Ascending aorta (tissue), 2 donors: ENCODE data around the gene NID2. TPM values are rescaled to one million over a fixed set of nuclear protein-coding genes. Genes with fewer than 3 reads are reported as not detected.
A peak's percentile ranks its signal among the peaks of the same experiment; 100 is the strongest.

ENCODE experiments used
- DNase-seq, 2 donors: peaks; one replicate each; pipeline ENCODE4 v3.0.0-alpha.2; 2019; ENCODE audit warnings: low spot score in 2 of 2
- H3K27ac ChIP-seq, 2 donors: fragments of 200-600 bp; sonication (generic); one replicate each; pipeline ENCODE4 v1.5.1; 2016 to 2017; ENCODE audit warnings: mild to moderate bottlenecking in 1 of 2
- H3K27me3 ChIP-seq: fragments of 200-600 bp; sonication (generic); one replicate; pipeline ENCODE4 v1.5.1; 2017
- H3K36me3 ChIP-seq, 2 donors: fragments of 200-600 bp; sonication (generic); one replicate each; pipeline ENCODE4 v1.5.1; 2016
- H3K4me1 ChIP-seq, 2 donors: fragments of 200-600 bp; sonication (generic); one replicate each; pipeline ENCODE4 v1.5.1; 2016 to 2017; ENCODE audit warnings: mild to moderate bottlenecking in 1 of 2
- H3K4me3 ChIP-seq, 2 donors: fragments of 200-600 bp; sonication (generic); one replicate each; pipeline ENCODE4 v1.5.1; 2016 to 2017; ENCODE audit warnings: mild to moderate bottlenecking in 1 of 2
- H3K9me3 ChIP-seq, 2 donors: fragments of 200-600 bp; sonication (generic); one replicate each; pipeline ENCODE4 v1.5.1; 2016
- intact Hi-C: fragments of 100-400 bp; cut with DNase I; formaldehyde crosslinking; loops from one replicate; pipeline ENCODE4 v1.15.1; 2023
- total RNA-seq: library from RNA; depleted of rRNA; stranded (reverse); fragments of >200 nt; gene quantifications from one replicate; pipeline ENCODE4 v1.1.0, GENCODE V29; 2016
- TF ChIP-seq, protein P1 (sequence below), 3 experiments: fragments of 200-600 bp in 2 of 3; fragments of 450-650 bp in 1 of 3; sonication (generic) in 2 of 3; IDR thresholded peaks; one replicate each; pipeline ENCODE4 v1.5.1; 2016 to 2019; ENCODE audit warnings: antibody characterized with exemption in 3 of 3, mild to moderate bottlenecking in 1 of 3, moderate library complexity in 1 of 3

The NID2 gene
- total RNA-seq, 1 donor from 2014 or later, result 12.2 TPM

DNA sequence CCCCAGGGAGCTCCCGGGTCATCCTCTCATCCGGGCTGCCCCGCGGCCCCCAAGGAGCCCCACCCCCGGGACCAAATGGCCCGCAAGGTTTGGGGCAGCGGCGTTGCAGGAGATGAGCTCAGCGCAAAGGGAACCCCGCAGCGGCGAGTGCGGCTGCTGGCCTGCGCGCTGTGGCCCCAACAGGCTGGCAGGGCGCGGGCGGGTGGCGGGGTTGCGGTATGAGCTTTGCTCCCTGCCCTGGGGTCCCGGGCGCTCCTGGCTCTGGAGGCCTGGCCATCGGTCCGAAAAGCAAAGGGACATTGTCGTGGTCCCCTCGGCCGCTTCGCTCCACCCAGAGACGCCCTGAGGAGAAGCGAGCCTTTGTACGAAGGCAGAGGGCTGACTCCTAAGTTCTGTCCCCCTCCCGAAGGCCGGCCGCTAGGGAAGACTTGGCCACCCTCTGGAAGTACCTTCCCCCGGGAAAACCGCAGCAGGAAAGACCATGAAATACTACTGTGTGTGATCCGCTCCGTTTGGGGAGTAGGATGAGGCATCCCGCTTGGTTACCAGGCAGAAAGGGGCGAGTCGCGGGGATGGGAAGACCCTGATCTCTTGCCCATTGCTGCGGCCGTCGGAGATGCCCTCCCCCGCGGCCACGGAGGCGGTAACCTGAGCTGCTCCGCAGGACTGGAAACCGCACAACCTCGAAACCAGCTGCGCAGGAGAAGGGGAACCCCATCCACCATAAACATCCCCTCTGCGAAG lies 620 bp upstream of the NID2 start:
- no peaks in the 10 kb centered on the region for H3K27me3 ChIP-seq
- no peaks in the 10 kb centered on the region for H3K9me3 ChIP-seq
- no peaks in the 10 kb centered on the region for H3K36me3 ChIP-seq
- H3K27ac ChIP-seq, result peak overlapping the region; percentile 77 to 88
- intact Hi-C loops, result loop anchor here (2.0 to 10.0 kb wide), 5 partner anchors 25 to 485 kb away; partner anchors contain the start of genes FRMD6, GPR137C, RTRAF and TXNDC16
- peaks cover 2 to 3% of the 10 kb centered on the region in 2 donors for H3K4me1 ChIP-seq
- DNase-seq, result peak in 1 of 2 donors; percentile 73
- H3K4me3 ChIP-seq, result peak overlapping the region; percentile 60 to 83
- TF ChIP-seq, protein P1, sequence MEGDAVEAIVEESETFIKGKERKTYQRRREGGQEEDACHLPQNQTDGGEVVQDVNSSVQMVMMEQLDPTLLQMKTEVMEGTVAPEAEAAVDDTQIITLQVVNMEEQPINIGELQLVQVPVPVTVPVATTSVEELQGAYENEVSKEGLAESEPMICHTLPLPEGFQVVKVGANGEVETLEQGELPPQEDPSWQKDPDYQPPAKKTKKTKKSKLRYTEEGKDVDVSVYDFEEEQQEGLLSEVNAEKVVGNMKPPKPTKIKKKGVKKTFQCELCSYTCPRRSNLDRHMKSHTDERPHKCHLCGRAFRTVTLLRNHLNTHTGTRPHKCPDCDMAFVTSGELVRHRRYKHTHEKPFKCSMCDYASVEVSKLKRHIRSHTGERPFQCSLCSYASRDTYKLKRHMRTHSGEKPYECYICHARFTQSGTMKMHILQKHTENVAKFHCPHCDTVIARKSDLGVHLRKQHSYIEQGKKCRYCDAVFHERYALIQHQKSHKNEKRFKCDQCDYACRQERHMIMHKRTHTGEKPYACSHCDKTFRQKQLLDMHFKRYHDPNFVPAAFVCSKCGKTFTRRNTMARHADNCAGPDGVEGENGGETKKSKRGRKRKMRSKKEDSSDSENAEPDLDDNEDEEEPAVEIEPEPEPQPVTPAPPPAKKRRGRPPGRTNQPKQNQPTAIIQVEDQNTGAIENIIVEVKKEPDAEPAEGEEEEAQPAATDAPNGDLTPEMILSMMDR (IDR thresholded peaks at IDR 0.05), result no peak

GRCh38 chr14:52067873-52068614 lies 815 bp downstream of the NID2 start:
- TF ChIP-seq, protein P1 (IDR thresholded peaks at IDR 0.05), result no peak
- Histone ChIP-seq H3K9me3 (no peaks in the 10 kb centered on the region), H3K4me3 (peak overlapping the region; percentile 60 to 83), H3K27ac (peak overlapping the region; percentile 77 to 88), H3K36me3 (no peaks in the 10 kb centered on the region), H3K27me3 (no peaks in the 10 kb centered on the region), H3K4me1 (peaks cover 2 to 3% of the 10 kb centered on the region in 2 donors)
- intact Hi-C loops, result loop anchor here (2.0 to 10.0 kb wide), 4 partner anchors 23 to 413 kb away; partner anchors contain the start of genes FRMD6 and RTRAF
- no peak for DNase-seq

DNA sequence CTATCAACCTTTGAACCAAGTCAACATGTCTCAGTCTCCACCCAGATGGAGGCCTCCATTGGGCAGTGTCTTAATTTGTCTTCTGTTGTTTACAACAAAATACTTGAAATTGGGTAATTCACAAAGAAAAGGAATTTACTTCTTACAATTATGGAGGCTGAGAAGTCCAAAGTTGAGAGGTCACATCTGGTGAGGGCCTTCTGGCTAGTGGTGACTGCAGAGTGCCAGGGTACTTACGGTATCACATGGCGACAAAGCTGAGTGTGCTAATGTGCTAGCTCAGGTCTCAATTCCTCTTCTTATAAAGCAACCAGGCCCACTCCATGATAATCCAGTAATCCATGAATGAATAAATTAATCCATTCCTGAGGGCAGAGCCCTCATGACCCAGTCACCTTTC lies 4.7 kb downstream of the NID2 start:
- no peaks in the 10 kb centered on the region for H3K9me3 ChIP-seq
- no peaks in the 10 kb centered on the region for H3K36me3 ChIP-seq
- H3K27ac ChIP-seq, result no peak overlapping the region
- intact Hi-C loops, result loop anchor here (10.0 kb wide), 1 partner anchor 409 kb away; the partner anchor contains the start of gene FRMD6
- peaks cover under 1 to 18% of the 10 kb centered on the region in 2 donors for H3K4me1 ChIP-seq
- no peak overlapping the region for H3K4me3 ChIP-seq
- H3K27me3 ChIP-seq, result no peaks in the 10 kb centered on the region
- TF ChIP-seq, protein P1 (IDR thresholded peaks at IDR 0.05), result no peak
- DNase-seq, result no peak

DNA sequence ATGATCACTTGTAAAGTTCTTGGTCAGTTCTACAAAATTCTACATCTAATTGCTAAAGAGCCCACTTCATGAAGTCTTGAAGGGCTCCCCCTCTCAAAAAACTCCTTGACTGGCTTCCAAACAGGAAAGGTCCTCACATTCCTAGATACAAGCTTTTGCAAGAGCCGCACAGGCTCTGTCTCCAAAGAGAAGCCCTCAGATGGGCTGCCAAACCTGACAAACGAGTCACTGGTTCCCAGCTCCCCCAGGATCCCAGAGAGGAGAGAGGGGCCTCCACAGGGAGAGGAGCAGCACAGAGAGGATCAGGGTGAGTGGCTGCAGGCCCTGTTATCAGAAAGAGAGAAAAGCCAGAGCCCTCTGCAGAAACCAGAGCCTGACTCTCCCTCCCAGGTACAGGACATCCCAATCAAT lies 5.8 kb downstream of the NID2 start:
- no peak for DNase-seq
- intact Hi-C loops, result loop anchor here (10.0 kb wide), 1 partner anchor 408 kb away; the partner anchor contains the start of gene FRMD6

DNA sequence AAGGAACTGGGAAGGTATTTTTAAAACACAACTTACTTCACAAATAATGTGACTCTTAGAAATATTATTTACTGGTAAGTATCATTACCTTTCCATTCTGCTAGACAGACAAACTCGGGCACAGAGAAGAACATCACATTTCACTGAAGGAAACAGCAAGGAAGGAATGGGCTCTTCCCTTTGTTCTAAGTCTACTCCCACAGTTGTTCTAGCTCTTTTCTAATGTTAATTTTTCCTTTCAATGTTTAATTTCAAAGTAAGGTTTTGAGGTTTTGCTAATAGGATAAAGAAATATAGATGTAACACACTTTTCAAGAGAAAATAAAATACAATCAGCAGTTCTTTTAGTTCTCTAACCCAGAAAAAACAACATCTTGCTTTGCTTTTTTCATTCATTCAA lies 7.0 kb downstream of the NID2 start:
- DNase-seq, result no peak
- Histone ChIP-seq H3K4me3 (no peak overlapping the region), H3K36me3 (no peaks in the 10 kb centered on the region), H3K9me3 (no peaks in the 10 kb centered on the region), H3K27ac (no peak overlapping the region), H3K27me3 (no peaks in the 10 kb centered on the region), H3K4me1 (peaks cover 3 to 22% of the 10 kb centered on the region in 2 donors)
- TF ChIP-seq, protein P1 (IDR thresholded peaks at IDR 0.05), result no peak
- intact Hi-C loops, result loop anchor here (10.0 kb wide), 1 partner anchor 407 kb away; the partner anchor contains the start of gene FRMD6

More for the DNA sequence above, 5.8 kb downstream of the NID2 start:
- Histone ChIP-seq H3K4me3 (no peak overlapping the region), H3K27me3 (no peaks in the 10 kb centered on the region), H3K27ac (no peak overlapping the region), H3K36me3 (no peaks in the 10 kb centered on the region), H3K9me3 (no peaks in the 10 kb centered on the region), H3K4me1 (peaks cover 3 to 24% of the 10 kb centered on the region in 2 donors)
- TF ChIP-seq, protein P1 (IDR thresholded peaks at IDR 0.05), result no peak
